ENCODE measurements around the gene SRSF5. TPM values are rescaled to one million over a fixed set of nuclear protein-coding genes. Genes with fewer than 3 reads are reported as not detected.

SRSF5 gene
- total RNA-seq, 1 donor = 157 TPM

DNA sequence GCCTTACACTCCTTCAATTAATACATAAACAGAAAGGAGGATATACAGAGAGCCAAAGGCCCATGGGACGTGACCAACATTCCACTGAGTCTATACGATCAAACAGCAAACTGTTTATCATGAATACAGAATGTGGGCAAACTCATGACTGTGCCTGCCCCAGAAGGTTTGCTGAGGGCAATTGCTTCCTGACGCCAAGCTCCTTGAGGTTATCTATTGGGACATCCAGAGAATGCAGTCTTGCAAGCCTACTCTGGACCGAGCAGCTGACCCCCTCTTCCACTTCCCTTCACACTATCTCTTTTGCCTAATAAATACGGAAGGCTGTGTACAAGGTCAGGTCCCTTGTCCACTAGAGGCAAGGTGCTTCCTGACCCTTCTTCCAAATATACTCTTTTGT lies 48.6 kb downstream of the SRSF5 start:
- H3K4me1 ChIP-seq (ENCODE audit: insufficient read depth, low read length) = no peaks in the 10 kb centered on the region
- H3K4me3 ChIP-seq (ENCODE audit: insufficient read depth, low read length) = no peak overlapping the region
- TF ChIP-seq, protein P1, sequence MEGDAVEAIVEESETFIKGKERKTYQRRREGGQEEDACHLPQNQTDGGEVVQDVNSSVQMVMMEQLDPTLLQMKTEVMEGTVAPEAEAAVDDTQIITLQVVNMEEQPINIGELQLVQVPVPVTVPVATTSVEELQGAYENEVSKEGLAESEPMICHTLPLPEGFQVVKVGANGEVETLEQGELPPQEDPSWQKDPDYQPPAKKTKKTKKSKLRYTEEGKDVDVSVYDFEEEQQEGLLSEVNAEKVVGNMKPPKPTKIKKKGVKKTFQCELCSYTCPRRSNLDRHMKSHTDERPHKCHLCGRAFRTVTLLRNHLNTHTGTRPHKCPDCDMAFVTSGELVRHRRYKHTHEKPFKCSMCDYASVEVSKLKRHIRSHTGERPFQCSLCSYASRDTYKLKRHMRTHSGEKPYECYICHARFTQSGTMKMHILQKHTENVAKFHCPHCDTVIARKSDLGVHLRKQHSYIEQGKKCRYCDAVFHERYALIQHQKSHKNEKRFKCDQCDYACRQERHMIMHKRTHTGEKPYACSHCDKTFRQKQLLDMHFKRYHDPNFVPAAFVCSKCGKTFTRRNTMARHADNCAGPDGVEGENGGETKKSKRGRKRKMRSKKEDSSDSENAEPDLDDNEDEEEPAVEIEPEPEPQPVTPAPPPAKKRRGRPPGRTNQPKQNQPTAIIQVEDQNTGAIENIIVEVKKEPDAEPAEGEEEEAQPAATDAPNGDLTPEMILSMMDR (IDR thresholded peaks at IDR 0.05; ENCODE audit: extremely low read depth, low read depth, low read length) = no peak
- peaks cover 17% of the 10 kb centered on the region for H3K27me3 ChIP-seq (ENCODE audit: insufficient read depth, low read length)
- no peak overlapping the region for H2AFZ ChIP-seq (ENCODE audit: low read length)
- DNase-seq (ENCODE audit: insufficient read length, low spot score, missing footprints) = no peak
- no peaks in the 10 kb centered on the region for H4K20me1 ChIP-seq (ENCODE audit: insufficient read depth, low read length)
- no peak overlapping the region for H3K27ac ChIP-seq (ENCODE audit: low read depth, low read length)
- H3K79me2 ChIP-seq (ENCODE audit: insufficient read depth, low read length) = no peaks in the 10 kb centered on the region
- H3K9me3 ChIP-seq (ENCODE audit: low read depth, low read length) = no peaks in the 10 kb centered on the region
- H3K36me3 ChIP-seq (ENCODE audit: insufficient read depth, low read length) = no peaks in the 10 kb centered on the region
- no peak overlapping the region for H3K4me2 ChIP-seq (ENCODE audit: insufficient read depth, low read length)

DNA sequence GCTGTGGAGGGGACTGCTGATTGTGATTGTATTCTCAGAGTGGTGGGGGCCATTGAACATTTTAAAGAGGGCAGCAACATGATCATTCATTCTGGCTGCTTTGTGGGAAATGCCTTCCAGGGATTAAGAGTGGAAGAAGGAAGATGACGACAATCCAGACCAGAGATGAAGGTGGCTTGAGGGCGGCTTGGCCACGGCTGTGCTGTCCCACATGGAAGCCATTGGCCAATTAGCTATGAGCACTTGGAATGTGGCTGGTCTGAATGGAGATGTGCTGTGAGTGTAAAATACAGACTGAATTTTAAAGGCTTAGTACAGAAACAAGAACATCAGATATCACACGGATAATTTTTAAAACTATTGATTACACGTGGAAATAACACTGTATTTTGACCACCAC lies 49.3 kb downstream of the SRSF5 start:
- DNase-seq (ENCODE audit: insufficient read length, low spot score, missing footprints) = no peak
- Histone ChIP-seq H3K79me2 (ENCODE audit: insufficient read depth, low read length) (no peaks in the 10 kb centered on the region), H4K20me1 (ENCODE audit: insufficient read depth, low read length) (no peaks in the 10 kb centered on the region), H3K27ac (ENCODE audit: low read depth, low read length) (no peak overlapping the region), H3K4me1 (ENCODE audit: insufficient read depth, low read length) (no peaks in the 10 kb centered on the region), H3K9me3 (ENCODE audit: low read depth, low read length) (no peaks in the 10 kb centered on the region), H2AFZ (ENCODE audit: low read length) (no peak overlapping the region), H3K27me3 (ENCODE audit: insufficient read depth, low read length) (peaks cover 17% of the 10 kb centered on the region), H3K36me3 (ENCODE audit: insufficient read depth, low read length) (no peaks in the 10 kb centered on the region), H3K4me2 (ENCODE audit: insufficient read depth, low read length) (no peak overlapping the region), H3K4me3 (ENCODE audit: insufficient read depth, low read length) (no peak overlapping the region)
- TF ChIP-seq, protein P1 (IDR thresholded peaks at IDR 0.05; ENCODE audit: extremely low read depth, low read depth, low read length) = no peak

DNA sequence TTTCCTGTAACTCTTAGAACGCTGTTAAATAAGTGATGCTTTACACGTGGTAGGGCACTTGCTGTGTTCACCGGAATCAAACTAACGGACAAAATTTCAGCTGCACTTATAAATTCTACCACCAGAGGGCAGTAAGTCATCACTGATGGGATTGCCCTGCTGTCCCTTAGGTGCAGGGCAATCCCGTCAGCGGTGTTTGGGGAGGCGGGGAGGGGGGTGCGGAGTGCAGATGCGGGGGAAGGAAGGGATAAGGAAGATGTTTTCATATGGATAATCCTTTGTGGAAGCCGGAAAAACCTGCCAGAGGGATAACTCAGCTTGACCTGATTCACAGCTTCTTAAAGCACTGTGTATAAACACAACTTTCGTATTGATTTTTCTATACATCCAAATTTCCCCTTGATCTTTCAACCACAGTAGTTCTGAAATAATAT lies 51.8 kb downstream of the SRSF5 start:
- Histone ChIP-seq H3K4me2 (ENCODE audit: insufficient read depth, low read length) (no peak overlapping the region), H3K4me3 (ENCODE audit: insufficient read depth, low read length) (no peak overlapping the region), H3K27me3 (ENCODE audit: insufficient read depth, low read length) (peaks cover 12% of the 10 kb centered on the region), H2AFZ (ENCODE audit: low read length) (no peak overlapping the region), H3K9me3 (ENCODE audit: low read depth, low read length) (no peaks in the 10 kb centered on the region), H3K4me1 (ENCODE audit: insufficient read depth, low read length) (no peaks in the 10 kb centered on the region), H3K27ac (ENCODE audit: low read depth, low read length) (no peak overlapping the region), H3K36me3 (ENCODE audit: insufficient read depth, low read length) (no peaks in the 10 kb centered on the region), H3K79me2 (ENCODE audit: insufficient read depth, low read length) (no peaks in the 10 kb centered on the region), H4K20me1 (ENCODE audit: insufficient read depth, low read length) (no peaks in the 10 kb centered on the region)
- TF ChIP-seq, protein P1 (IDR thresholded peaks at IDR 0.05; ENCODE audit: extremely low read depth, low read depth, low read length) = peak; percentile 79
- peak; percentile 87 for DNase-seq (ENCODE audit: insufficient read length, low spot score, missing footprints)

DNA sequence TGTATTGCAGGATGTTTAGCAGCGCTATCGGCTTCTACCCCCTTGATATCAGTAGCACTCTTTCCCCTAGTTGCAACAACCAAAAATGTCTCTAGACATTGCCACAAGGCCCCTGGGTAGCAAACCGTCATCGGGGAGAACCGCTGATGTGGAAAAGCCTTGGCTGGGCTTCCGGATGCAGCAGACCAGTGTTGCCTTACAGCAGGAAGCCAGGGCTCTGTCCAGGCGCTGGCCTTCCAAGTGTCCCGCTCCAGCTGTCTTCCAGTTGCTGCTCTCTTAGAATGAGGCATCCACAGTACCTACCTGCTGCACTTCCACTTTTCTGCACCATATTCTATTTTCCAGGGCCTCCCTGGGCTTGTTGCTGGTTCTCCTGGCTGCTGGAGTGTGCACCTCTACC lies 52.7 kb downstream of the SRSF5 start:
- no peak overlapping the region for H2AFZ ChIP-seq (ENCODE audit: low read length)
- TF ChIP-seq, protein P1 (IDR thresholded peaks at IDR 0.05; ENCODE audit: extremely low read depth, low read depth, low read length) = no peak
- peaks cover 9% of the 10 kb centered on the region for H3K27me3 ChIP-seq (ENCODE audit: insufficient read depth, low read length)
- DNase-seq (ENCODE audit: insufficient read length, low spot score, missing footprints) = no peak
- no peaks in the 10 kb centered on the region for H4K20me1 ChIP-seq (ENCODE audit: insufficient read depth, low read length)
- H3K27ac ChIP-seq (ENCODE audit: low read depth, low read length) = no peak overlapping the region
- no peaks in the 10 kb centered on the region for H3K36me3 ChIP-seq (ENCODE audit: insufficient read depth, low read length)
- no peak overlapping the region for H3K4me2 ChIP-seq (ENCODE audit: insufficient read depth, low read length)
- H3K4me1 ChIP-seq (ENCODE audit: insufficient read depth, low read length) = no peaks in the 10 kb centered on the region
- no peak overlapping the region for H3K4me3 ChIP-seq (ENCODE audit: insufficient read depth, low read length)
- no peaks in the 10 kb centered on the region for H3K79me2 ChIP-seq (ENCODE audit: insufficient read depth, low read length)
- no peaks in the 10 kb centered on the region for H3K9me3 ChIP-seq (ENCODE audit: low read depth, low read length)

Measured in osteoblast (primary cell).